ENCODE measurements around the gene STAC.
"Not testable (repeated sequence)": the region's sequence is repeated elsewhere in the genome, so short reads cannot be mapped to it uniquely, and the experiment has no call there.

The STAC gene

GRCh38 chr3:36451816-36452215 is 71.5 kb downstream of the STAC start:
- no peaks in the 10 kb centered on the region for H3K9me3 ChIP-seq (replicated peaks; ENCODE audit: insufficient read depth, low read length)
- no peaks in the 10 kb centered on the region for H3K36me3 ChIP-seq (replicated peaks; ENCODE audit: insufficient read depth, low read length)
- no peak for TF ChIP-seq EZH2 (optimal IDR thresholded peaks at IDR 0.05; ENCODE audit: low read depth, low read length)
- TF ChIP-seq, protein P1, sequence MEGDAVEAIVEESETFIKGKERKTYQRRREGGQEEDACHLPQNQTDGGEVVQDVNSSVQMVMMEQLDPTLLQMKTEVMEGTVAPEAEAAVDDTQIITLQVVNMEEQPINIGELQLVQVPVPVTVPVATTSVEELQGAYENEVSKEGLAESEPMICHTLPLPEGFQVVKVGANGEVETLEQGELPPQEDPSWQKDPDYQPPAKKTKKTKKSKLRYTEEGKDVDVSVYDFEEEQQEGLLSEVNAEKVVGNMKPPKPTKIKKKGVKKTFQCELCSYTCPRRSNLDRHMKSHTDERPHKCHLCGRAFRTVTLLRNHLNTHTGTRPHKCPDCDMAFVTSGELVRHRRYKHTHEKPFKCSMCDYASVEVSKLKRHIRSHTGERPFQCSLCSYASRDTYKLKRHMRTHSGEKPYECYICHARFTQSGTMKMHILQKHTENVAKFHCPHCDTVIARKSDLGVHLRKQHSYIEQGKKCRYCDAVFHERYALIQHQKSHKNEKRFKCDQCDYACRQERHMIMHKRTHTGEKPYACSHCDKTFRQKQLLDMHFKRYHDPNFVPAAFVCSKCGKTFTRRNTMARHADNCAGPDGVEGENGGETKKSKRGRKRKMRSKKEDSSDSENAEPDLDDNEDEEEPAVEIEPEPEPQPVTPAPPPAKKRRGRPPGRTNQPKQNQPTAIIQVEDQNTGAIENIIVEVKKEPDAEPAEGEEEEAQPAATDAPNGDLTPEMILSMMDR (IDR thresholded peaks at IDR 0.05; ENCODE audit: low read length) = no peak
- TF ChIP-seq EZH2phosphoT487 (IDR thresholded peaks at IDR 0.05; ENCODE audit: low read length) = no peak
- H3K4me2 ChIP-seq (ENCODE audit: low read depth, low read length) = no peak overlapping the region
- no peak overlapping the region for H3K27ac ChIP-seq (ENCODE audit: low read length)
- H3K9me2 ChIP-seq (replicated peaks; ENCODE audit: insufficient read depth, low read length) = no peaks in the 10 kb centered on the region
- no peak overlapping the region for H2AFZ ChIP-seq (ENCODE audit: low read length)
- no peak overlapping the region for H3K9ac ChIP-seq (ENCODE audit: low read length)
- H4K20me1 ChIP-seq (ENCODE audit: insufficient read depth, low read length) = no peaks in the 10 kb centered on the region
- peaks cover 9% of the 10 kb centered on the region; the same call in 1 of the 2 replicates for H3K4me1 ChIP-seq (ENCODE audit: low read length)
- H3K79me2 ChIP-seq (ENCODE audit: low read length) = no peaks in the 10 kb centered on the region
- no peak for DNase-seq
- no peaks in the 10 kb centered on the region for H3F3A ChIP-seq (ENCODE audit: insufficient read depth, low read length)
- H3K27me3 ChIP-seq (replicated peaks; ENCODE audit: insufficient read depth, low read length) = no peaks in the 10 kb centered on the region
- H3K4me3 ChIP-seq (ENCODE audit: low read length) = no peak overlapping the region

GRCh38 chr3:36453213-36453612 is 72.9 kb downstream of the STAC start:
- not testable (repeated sequence) for DNase-seq; H3K4me2 ChIP-seq (ENCODE audit: low read depth, low read length); H3K27me3 ChIP-seq (replicated peaks; ENCODE audit: insufficient read depth, low read length); H3K9ac ChIP-seq (ENCODE audit: low read length); H3K36me3 ChIP-seq (replicated peaks; ENCODE audit: insufficient read depth, low read length); H4K20me1 ChIP-seq (ENCODE audit: insufficient read depth, low read length); H3K27ac ChIP-seq (ENCODE audit: low read length); H3F3A ChIP-seq (ENCODE audit: insufficient read depth, low read length); H3K9me2 ChIP-seq (replicated peaks; ENCODE audit: insufficient read depth, low read length); H3K79me2 ChIP-seq (ENCODE audit: low read length); H2AFZ ChIP-seq (ENCODE audit: low read length); H3K9me3 ChIP-seq (replicated peaks; ENCODE audit: insufficient read depth, low read length); H3K4me3 ChIP-seq (ENCODE audit: low read length); H3K4me1 ChIP-seq (ENCODE audit: low read length)

DNA sequence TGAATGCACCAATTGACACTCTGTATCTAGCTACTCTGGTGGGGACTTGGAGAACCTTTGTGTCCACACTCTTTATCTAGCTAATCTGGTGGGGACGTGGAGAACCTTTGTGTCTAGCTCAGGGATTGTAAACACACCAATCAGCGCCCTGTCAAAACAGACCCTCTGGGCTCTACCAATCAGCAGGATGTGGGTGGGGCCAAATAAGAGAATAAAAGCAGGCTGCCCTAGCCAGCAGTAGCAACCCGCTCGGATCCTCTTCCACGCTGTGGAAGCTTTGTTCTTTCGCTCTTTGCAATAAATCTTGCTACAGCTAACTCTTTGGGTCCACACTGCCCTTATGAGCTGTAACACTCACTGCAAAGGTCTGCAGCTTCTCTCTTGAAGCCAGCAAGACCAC is 73.6 kb downstream of the STAC start:
- H3K79me2 ChIP-seq (ENCODE audit: low read length); H3K4me3 ChIP-seq (ENCODE audit: low read length); DNase-seq; H4K20me1 ChIP-seq (ENCODE audit: insufficient read depth, low read length); H3K27ac ChIP-seq (ENCODE audit: low read length); H3K36me3 ChIP-seq (replicated peaks; ENCODE audit: insufficient read depth, low read length); H3K9ac ChIP-seq (ENCODE audit: low read length); H3K4me1 ChIP-seq (ENCODE audit: low read length); H3K4me2 ChIP-seq (ENCODE audit: low read depth, low read length); H3F3A ChIP-seq (ENCODE audit: insufficient read depth, low read length); H3K27me3 ChIP-seq (replicated peaks; ENCODE audit: insufficient read depth, low read length); H3K9me2 ChIP-seq (replicated peaks; ENCODE audit: insufficient read depth, low read length); H3K9me3 ChIP-seq (replicated peaks; ENCODE audit: insufficient read depth, low read length); H2AFZ ChIP-seq (ENCODE audit: low read length): not testable (repeated sequence)

GRCh38 chr3:36455406-36455805 is 75.1 kb downstream of the STAC start:
- H3K9ac ChIP-seq (ENCODE audit: low read length) = no peak overlapping the region
- no peak overlapping the region for H3K27ac ChIP-seq (ENCODE audit: low read length)
- H3F3A ChIP-seq (ENCODE audit: insufficient read depth, low read length) = no peaks in the 10 kb centered on the region
- no peak overlapping the region for H3K4me3 ChIP-seq (ENCODE audit: low read length)
- H3K9me2 ChIP-seq (replicated peaks; ENCODE audit: insufficient read depth, low read length) = no peaks in the 10 kb centered on the region
- H3K9me3 ChIP-seq (replicated peaks; ENCODE audit: insufficient read depth, low read length) = no peaks in the 10 kb centered on the region
- H3K79me2 ChIP-seq (ENCODE audit: low read length) = no peaks in the 10 kb centered on the region
- DNase-seq = no peak
- no peak overlapping the region for H2AFZ ChIP-seq (ENCODE audit: low read length)
- no peaks in the 10 kb centered on the region for H4K20me1 ChIP-seq (ENCODE audit: insufficient read depth, low read length)
- no peaks in the 10 kb centered on the region for H3K27me3 ChIP-seq (replicated peaks; ENCODE audit: insufficient read depth, low read length)
- no peaks in the 10 kb centered on the region for H3K36me3 ChIP-seq (replicated peaks; ENCODE audit: insufficient read depth, low read length)
- no peak overlapping the region for H3K4me2 ChIP-seq (ENCODE audit: low read depth, low read length)
- no peaks in the 10 kb centered on the region for H3K4me1 ChIP-seq (ENCODE audit: low read length)
- TF ChIP-seq EZH2phosphoT487 (IDR thresholded peaks at IDR 0.05; ENCODE audit: low read length) (no peak), EZH2 (optimal IDR thresholded peaks at IDR 0.05; ENCODE audit: low read depth, low read length) (no peak)
- TF ChIP-seq, protein P1 (IDR thresholded peaks at IDR 0.05; ENCODE audit: low read length) = no peak
